Measurements from ENCODE around the gene RGSL1. TPM values are rescaled to one million over a fixed set of nuclear protein-coding genes. Genes with fewer than 3 reads are reported as not detected.

Gene RGSL1
- total RNA-seq: not detected

- no peak within 1 kb of the TSS for H3K4me3 Mint-ChIP-seq
Measured at GRCh38 chr1:182450087-182450486, at the start of gene RGSL1. Gene RGSL1, plus strand, starts transcription at chr1:182450146. Its CDS starts 20 bp downstream, at chr1:182450166.

GRCh38 chr1:182400567-182400966, 49.4 kb upstream of the RGSL1 start, which contains the start of gene TEDDM1:
Gene TEDDM1, minus strand, starts transcription at chr1:182400667. Its CDS starts 182 bp downstream, at chr1:182400485.
- DNase-seq (no peak), ATAC-seq (replicated peaks in 1 of 2) (no peak)
- H3K4me3 Mint-ChIP-seq: no peak within 1 kb of the TSS
- peaks cover 2 to 3% of the 10 kb centered on the region in 2 donors for H3K9me3 Mint-ChIP-seq
- H3K27me3 Mint-ChIP-seq (ENCODE audit: low read depth): peaks cover 13% of the 10 kb centered on the region
- no peaks in the 10 kb centered on the region for H3K4me1 Mint-ChIP-seq (ENCODE audit: low read depth)
- H3K27ac Mint-ChIP-seq: no peak within 1 kb of the TSS
- peaks cover 0 to 2% of the 10 kb centered on the region in 2 donors for H3K36me3 Mint-ChIP-seq (ENCODE audit: insufficient read depth in 2 of 2)

More at GRCh38 chr1:182450087-182450486, at the start of gene RGSL1:
- H3K36me3 Mint-ChIP-seq (ENCODE audit: insufficient read depth in 2 of 2): no peaks in the 10 kb centered on the region
- DNase-seq: no peak
- H3K27me3 Mint-ChIP-seq (ENCODE audit: low read depth): peaks cover 13% of the 10 kb centered on the region
- no peaks in the 10 kb centered on the region for H3K9me3 Mint-ChIP-seq
- H3K27ac Mint-ChIP-seq: no peak within 1 kb of the TSS
- no peaks in the 10 kb centered on the region for H3K4me1 Mint-ChIP-seq (ENCODE audit: low read depth)
- ATAC-seq (replicated peaks in 1 of 2): no peak

GRCh38 chr1:182404781-182405180, 45.2 kb upstream of the RGSL1 start:
- Mint-ChIP-seq H3K4me3 (no peak overlapping the region), H3K27me3 (ENCODE audit: low read depth) (peaks cover 25% of the 10 kb centered on the region), H3K36me3 (ENCODE audit: insufficient read depth in 2 of 2) (peaks cover 2 to 3% of the 10 kb centered on the region in 2 donors), H3K9me3 (peaks cover 4 to 7% of the 10 kb centered on the region in 2 donors), H3K4me1 (ENCODE audit: low read depth) (no peaks in the 10 kb centered on the region), H3K27ac (no peak overlapping the region)
- DNase-seq (no peak), ATAC-seq (replicated peaks in 1 of 2) (no peak)

GRCh38 chr1:182405578-182405977, 44.4 kb upstream of the RGSL1 start:
- H3K36me3 Mint-ChIP-seq (ENCODE audit: insufficient read depth in 2 of 2): peaks cover 2 to 3% of the 10 kb centered on the region in 2 donors
- peaks cover 29% of the 10 kb centered on the region for H3K27me3 Mint-ChIP-seq (ENCODE audit: low read depth)
- ATAC-seq (replicated peaks in 1 of 2) (no peak), DNase-seq (no peak)
- no peak overlapping the region for H3K27ac Mint-ChIP-seq
- peaks cover 4 to 7% of the 10 kb centered on the region in 2 donors for H3K9me3 Mint-ChIP-seq
- no peaks in the 10 kb centered on the region for H3K4me1 Mint-ChIP-seq (ENCODE audit: low read depth)
- H3K4me3 Mint-ChIP-seq: no peak overlapping the region

- Mint-ChIP-seq H3K4me3 (no peak overlapping the region), H3K36me3 (ENCODE audit: insufficient read depth in 2 of 2) (peaks cover 2 to 3% of the 10 kb centered on the region in 2 donors), H3K27ac (no peak overlapping the region), H3K9me3 (peaks cover 4 to 7% of the 10 kb centered on the region in 2 donors), H3K4me1 (ENCODE audit: low read depth) (no peaks in the 10 kb centered on the region), H3K27me3 (ENCODE audit: low read depth) (peaks cover 29% of the 10 kb centered on the region)
- ATAC-seq (replicated peaks in 1 of 2): no peak
- no peak for DNase-seq
Measured at GRCh38 chr1:182406012-182406411, 43.9 kb upstream of the RGSL1 start.

GRCh38 chr1:182407724-182408123, 42.2 kb upstream of the RGSL1 start:
- Mint-ChIP-seq H3K4me3 (no peak overlapping the region), H3K27ac (no peak overlapping the region), H3K27me3 (ENCODE audit: low read depth) (peaks cover 29% of the 10 kb centered on the region), H3K9me3 (peaks cover 4 to 7% of the 10 kb centered on the region in 2 donors), H3K36me3 (ENCODE audit: insufficient read depth in 2 of 2) (peaks cover 2 to 3% of the 10 kb centered on the region in 2 donors), H3K4me1 (ENCODE audit: low read depth) (no peaks in the 10 kb centered on the region)
- no peak for DNase-seq
- no peak for ATAC-seq (replicated peaks in 1 of 2)

- H3K27me3 Mint-ChIP-seq (ENCODE audit: low read depth): peaks cover 26% of the 10 kb centered on the region
- H3K9me3 Mint-ChIP-seq: peaks cover 4 to 7% of the 10 kb centered on the region in 2 donors
- no peak for DNase-seq
- no peak overlapping the region for H3K4me3 Mint-ChIP-seq
- no peak overlapping the region for H3K27ac Mint-ChIP-seq
- ATAC-seq (replicated peaks in 1 of 2): no peak
- peaks cover 2 to 3% of the 10 kb centered on the region in 2 donors for H3K36me3 Mint-ChIP-seq (ENCODE audit: insufficient read depth in 2 of 2)
- no peaks in the 10 kb centered on the region for H3K4me1 Mint-ChIP-seq (ENCODE audit: low read depth)
Measured at GRCh38 chr1:182408435-182409075, 41.4 kb upstream of the RGSL1 start.

GRCh38 chr1:182410138-182410537, 39.8 kb upstream of the RGSL1 start:
- Mint-ChIP-seq H3K4me3 (no peak overlapping the region), H3K27me3 (ENCODE audit: low read depth) (peaks cover 40% of the 10 kb centered on the region), H3K36me3 (ENCODE audit: insufficient read depth in 2 of 2) (peaks cover 2 to 3% of the 10 kb centered on the region in 2 donors), H3K27ac (no peak overlapping the region), H3K4me1 (ENCODE audit: low read depth) (no peaks in the 10 kb centered on the region), H3K9me3 (peaks cover 4 to 7% of the 10 kb centered on the region in 2 donors)
- ATAC-seq (replicated peaks in 1 of 2) (no peak), DNase-seq (no peak)

GRCh38 chr1:182410620-182411273, 39.2 kb upstream of the RGSL1 start:
- H3K36me3 Mint-ChIP-seq (ENCODE audit: insufficient read depth in 2 of 2): peaks cover 0 to 2% of the 10 kb centered on the region in 2 donors
- DNase-seq: no peak
- H3K4me3 Mint-ChIP-seq: no peak overlapping the region
- no peaks in the 10 kb centered on the region for H3K4me1 Mint-ChIP-seq (ENCODE audit: low read depth)
- ATAC-seq (replicated peaks in 1 of 2): no peak
- H3K27ac Mint-ChIP-seq: no peak overlapping the region
- H3K27me3 Mint-ChIP-seq (ENCODE audit: low read depth): peaks cover 45% of the 10 kb centered on the region
- peaks cover under 1 to 2% of the 10 kb centered on the region in 2 donors for H3K9me3 Mint-ChIP-seq

- ATAC-seq (replicated peaks in 1 of 2): no peak
- no peaks in the 10 kb centered on the region for H3K36me3 Mint-ChIP-seq (ENCODE audit: insufficient read depth in 2 of 2)
- H3K4me1 Mint-ChIP-seq (ENCODE audit: low read depth): no peaks in the 10 kb centered on the region
Measured at GRCh38 chr1:182413486-182413885, 36.5 kb upstream of the RGSL1 start.

GRCh38 chr1:182413969-182414368, 36.0 kb upstream of the RGSL1 start:
- ATAC-seq (replicated peaks in 1 of 2): no peak
- no peaks in the 10 kb centered on the region for H3K9me3 Mint-ChIP-seq
- no peak overlapping the region for H3K4me3 Mint-ChIP-seq

More at GRCh38 chr1:182413486-182413885, 36.5 kb upstream of the RGSL1 start:
- no peak for DNase-seq
- Mint-ChIP-seq H3K27ac (no peak overlapping the region), H3K27me3 (ENCODE audit: low read depth) (peaks cover 41% of the 10 kb centered on the region), H3K4me3 (no peak overlapping the region), H3K9me3 (no peaks in the 10 kb centered on the region)

GRCh38 chr1:182415789-182416188, 34.2 kb upstream of the RGSL1 start:
- H3K9me3 Mint-ChIP-seq: no peaks in the 10 kb centered on the region
- H3K4me3 Mint-ChIP-seq: no peak overlapping the region
- ATAC-seq (replicated peaks in 1 of 2): peak; percentile 57 to 63
- no peak overlapping the region for H3K27ac Mint-ChIP-seq
- DNase-seq: no peak
- no peaks in the 10 kb centered on the region for H3K4me1 Mint-ChIP-seq (ENCODE audit: low read depth)
- peaks cover 24% of the 10 kb centered on the region for H3K27me3 Mint-ChIP-seq (ENCODE audit: low read depth)
- no peaks in the 10 kb centered on the region for H3K36me3 Mint-ChIP-seq (ENCODE audit: insufficient read depth in 2 of 2)

More at GRCh38 chr1:182413969-182414368, 36.0 kb upstream of the RGSL1 start:
- Mint-ChIP-seq H3K36me3 (ENCODE audit: insufficient read depth in 2 of 2) (no peaks in the 10 kb centered on the region), H3K27me3 (ENCODE audit: low read depth) (peaks cover 37% of the 10 kb centered on the region), H3K4me1 (ENCODE audit: low read depth) (no peaks in the 10 kb centered on the region), H3K27ac (no peak overlapping the region)
- no peak for DNase-seq
